Globus pallidus (tissue), 1 donor: ENCODE data around the gene MSLN.

Experiments
- DNase-seq: peaks from one replicate; pipeline ENCODE4 v3.0.0-alpha.2; 2015; ENCODE audit warnings: low spot score

MSLN gene

GRCh38 chr16:807347-808084 is 47.0 kb downstream of the MSLN start:
- peak; percentile 86 for DNase-seq

DNA sequence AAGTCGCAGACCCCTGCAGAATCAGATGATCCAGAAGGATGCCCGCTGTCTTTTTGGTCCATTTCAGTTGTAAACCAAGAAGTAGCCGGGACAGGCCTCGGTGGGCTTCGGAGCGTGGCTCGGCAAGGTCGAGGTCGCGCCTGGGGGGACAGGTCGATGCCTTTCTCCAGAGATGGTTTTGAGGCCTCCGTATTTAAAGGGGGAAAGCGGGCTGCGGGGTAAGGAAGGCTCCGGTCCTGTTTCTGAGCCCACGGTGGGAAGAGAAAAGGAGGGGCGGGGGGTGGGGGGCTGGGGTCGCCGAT is 47.5 kb downstream of the MSLN start:
- DNase-seq, result no peak

GRCh38 chr16:813204-813915 is 52.8 kb downstream of the MSLN start:
- DNase-seq, result peak; percentile 45

- no peak for DNase-seq
Measured at GRCh38 chr16:813916-814412, 53.4 kb downstream of the MSLN start.

- DNase-seq, result no peak
Measured at GRCh38 chr16:814974-815373, 54.4 kb downstream of the MSLN start.

- DNase-seq, result no peak
Measured at GRCh38 chr16:815861-816260, 55.3 kb downstream of the MSLN start.

- no peak for DNase-seq
Measured at GRCh38 chr16:817001-817906, 56.7 kb downstream of the MSLN start.

DNA sequence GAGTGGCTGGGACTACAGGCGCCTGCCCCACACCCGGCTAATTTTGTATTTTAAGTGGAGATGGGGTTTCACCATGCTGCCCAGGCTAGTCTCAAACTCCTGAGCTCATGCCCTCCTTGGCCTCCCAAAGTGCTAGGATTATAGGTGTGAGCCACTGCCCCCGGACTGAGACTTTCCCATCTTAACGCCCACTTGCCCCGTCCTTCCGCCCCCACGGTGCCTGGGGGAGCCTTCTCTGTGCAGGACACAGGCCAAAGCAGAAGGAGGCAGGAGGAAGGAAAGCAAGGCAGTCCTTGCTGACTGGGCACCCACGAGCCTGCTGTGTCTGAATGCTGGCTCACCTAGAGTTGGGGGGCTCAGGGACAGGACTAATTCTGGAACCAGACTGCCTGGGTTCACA is 57.6 kb downstream of the MSLN start:
- DNase-seq, result no peak
